Colonic mucosa (tissue), 4 donors: ENCODE measurements around the gene LHFPL2. TPM values are rescaled to one million over a fixed set of nuclear protein-coding genes. Genes with fewer than 3 reads are reported as not detected.

ENCODE experiments used
- DNase-seq: peaks from one replicate; pipeline ENCODE4 v3.0.0-alpha.2; 2020
- H3K27ac ChIP-seq: fragments of 200-600 bp; one replicate; pipeline ENCODE4 v1.8.0; 2021
- H3K27me3 ChIP-seq: fragments of 200-600 bp; one replicate; pipeline ENCODE4 v1.8.0; 2021
- H3K36me3 ChIP-seq: fragments of 200-600 bp; one replicate; pipeline ENCODE4 v1.8.0; 2021
- H3K4me1 ChIP-seq: fragments of 200-600 bp; one replicate; pipeline ENCODE4 v1.8.0; 2021; ENCODE audit warnings: mild to moderate bottlenecking
- H3K4me3 ChIP-seq: fragments of 200-600 bp; one replicate; pipeline ENCODE4 v1.8.0; 2021
- H3K9ac ChIP-seq, 2 donors: one replicate each; pipeline ENCODE4 v1.7.0; 2013; ENCODE audit warnings: control low read depth in 2 of 2, low read depth in 2 of 2, low read length in 2 of 2
- H3K9me3 ChIP-seq: fragments of 200-600 bp; one replicate; pipeline ENCODE4 v1.8.0; 2021
- intact Hi-C: fragments of 100-400 bp; cut with DNase I; formaldehyde crosslinking; loops from one replicate; pipeline ENCODE4 v1.14.1; 2022
- total RNA-seq, 2 donors: library from RNA; stranded (reverse); fragmentation: NEBNext Ultra II Directional in 1 of 2; extraction: Animal tissue kit (Norgen Biotek cat#: 25700) in 1 of 2; gene quantifications; one replicate each; pipeline ENCODE4 v1.2.1, GENCODE V29; 2021
- TF ChIP-seq, protein P1 (sequence below): fragments of 200-600 bp; IDR thresholded peaks from one replicate; pipeline ENCODE4 v1.8.0; 2022; ENCODE audit warnings: antibody characterized with exemption, mild to moderate bottlenecking
- donor health status: healthy.
- donor health status: DM: no; HTN: no; CAD: no.
- donor health status: DM: no; HTN: no; CAD: no.

LHFPL2 gene
- total RNA-seq, 2 donors from 2014 or later = 35.5 to 39.2 TPM

DNA sequence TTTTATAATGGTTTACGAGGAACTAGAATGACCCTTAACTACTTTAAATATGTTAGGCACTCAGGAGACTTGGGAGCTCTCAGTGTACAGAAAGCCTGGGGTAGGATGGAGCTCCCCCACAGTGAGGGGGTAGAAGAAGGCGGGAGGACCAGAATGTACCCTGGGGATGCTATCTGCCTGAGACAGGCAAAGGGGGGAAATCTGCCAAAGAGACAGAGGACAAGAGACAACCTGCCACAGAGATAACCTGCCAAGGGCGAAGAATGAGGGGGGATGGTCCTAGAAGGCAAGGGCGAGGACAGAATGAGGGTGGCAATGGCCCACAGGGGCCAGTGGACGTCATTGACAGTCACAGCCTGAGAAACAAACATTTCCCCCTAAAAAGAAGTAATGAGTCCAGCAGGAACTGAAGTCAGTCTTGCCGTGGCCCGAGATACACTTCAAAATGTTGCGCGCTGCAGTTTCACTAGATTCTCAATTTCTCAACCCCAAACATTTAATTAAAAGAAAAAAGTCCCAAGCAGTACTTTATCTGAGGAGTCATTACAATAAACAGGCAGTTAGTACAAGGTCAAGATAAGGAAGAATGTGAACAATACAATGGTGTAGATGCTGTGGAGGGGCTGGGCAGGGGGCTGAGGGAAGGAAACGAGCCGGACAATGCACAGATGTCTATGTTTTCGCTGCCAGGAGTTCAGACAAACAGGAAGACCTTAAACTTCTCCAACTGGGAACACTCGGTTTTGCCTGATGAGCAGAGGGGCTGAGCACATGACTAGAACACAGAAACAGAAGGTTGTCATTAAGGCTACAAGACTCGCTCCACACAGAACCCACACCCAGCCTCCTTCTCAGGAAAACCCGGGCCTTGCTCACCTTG, 125.0 kb downstream of the LHFPL2 start:
- H3K27me3 ChIP-seq = no peaks in the 10 kb centered on the region
- TF ChIP-seq, protein P1, sequence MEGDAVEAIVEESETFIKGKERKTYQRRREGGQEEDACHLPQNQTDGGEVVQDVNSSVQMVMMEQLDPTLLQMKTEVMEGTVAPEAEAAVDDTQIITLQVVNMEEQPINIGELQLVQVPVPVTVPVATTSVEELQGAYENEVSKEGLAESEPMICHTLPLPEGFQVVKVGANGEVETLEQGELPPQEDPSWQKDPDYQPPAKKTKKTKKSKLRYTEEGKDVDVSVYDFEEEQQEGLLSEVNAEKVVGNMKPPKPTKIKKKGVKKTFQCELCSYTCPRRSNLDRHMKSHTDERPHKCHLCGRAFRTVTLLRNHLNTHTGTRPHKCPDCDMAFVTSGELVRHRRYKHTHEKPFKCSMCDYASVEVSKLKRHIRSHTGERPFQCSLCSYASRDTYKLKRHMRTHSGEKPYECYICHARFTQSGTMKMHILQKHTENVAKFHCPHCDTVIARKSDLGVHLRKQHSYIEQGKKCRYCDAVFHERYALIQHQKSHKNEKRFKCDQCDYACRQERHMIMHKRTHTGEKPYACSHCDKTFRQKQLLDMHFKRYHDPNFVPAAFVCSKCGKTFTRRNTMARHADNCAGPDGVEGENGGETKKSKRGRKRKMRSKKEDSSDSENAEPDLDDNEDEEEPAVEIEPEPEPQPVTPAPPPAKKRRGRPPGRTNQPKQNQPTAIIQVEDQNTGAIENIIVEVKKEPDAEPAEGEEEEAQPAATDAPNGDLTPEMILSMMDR = no peak
- DNase-seq = no peak
- intact Hi-C loops = no loop called here
- H3K27ac ChIP-seq = no peak overlapping the region
- H3K9me3 ChIP-seq = no peaks in the 10 kb centered on the region
- no peak overlapping the region for H3K4me3 ChIP-seq
- H3K4me1 ChIP-seq = peaks cover 3% of the 10 kb centered on the region
- no peaks in the 10 kb centered on the region for H3K36me3 ChIP-seq
- H3K9ac ChIP-seq = no peak overlapping the region

DNA sequence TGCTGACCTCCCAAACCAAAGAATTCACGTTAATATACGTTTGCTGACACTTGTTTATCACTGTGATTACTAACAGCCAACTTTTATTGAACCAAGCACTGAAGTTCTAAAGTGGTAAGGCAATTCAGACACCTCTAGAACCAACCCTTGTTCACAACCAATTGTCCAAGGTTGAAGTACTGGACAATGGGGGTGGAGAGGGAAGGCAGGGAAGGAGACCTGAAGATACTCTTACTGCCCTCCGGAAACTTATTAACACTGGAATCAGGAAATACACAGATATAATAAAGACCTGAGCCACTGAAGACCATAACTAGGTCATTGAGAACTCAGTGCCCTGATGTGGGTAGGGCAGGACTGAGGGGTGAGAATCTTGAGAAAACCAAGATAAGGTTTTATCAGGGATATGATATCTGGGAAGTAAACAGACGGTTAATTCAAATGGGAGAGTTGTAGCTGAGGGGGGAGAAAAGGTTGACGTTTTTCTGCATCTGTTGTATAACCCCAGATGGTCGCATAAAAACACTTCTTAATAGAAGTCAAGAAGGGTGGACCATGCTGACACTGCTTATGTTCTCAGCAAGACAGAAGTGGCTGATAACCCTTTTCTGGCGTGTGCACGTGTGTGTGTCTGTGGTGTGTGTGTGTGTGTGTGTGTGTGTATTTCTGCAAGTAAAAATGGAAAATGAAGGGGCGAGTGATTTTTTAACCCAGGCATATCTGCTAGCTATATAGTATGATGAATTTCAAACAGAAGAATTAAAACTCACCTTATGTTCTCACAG, 125.9 kb downstream of the LHFPL2 start:
- H3K4me1 ChIP-seq = peaks cover 6% of the 10 kb centered on the region
- no peak overlapping the region for H3K27ac ChIP-seq
- H3K9ac ChIP-seq = no peak overlapping the region
- no peak overlapping the region for H3K4me3 ChIP-seq
- H3K9me3 ChIP-seq = no peaks in the 10 kb centered on the region
- H3K36me3 ChIP-seq = no peaks in the 10 kb centered on the region
- H3K27me3 ChIP-seq = no peaks in the 10 kb centered on the region
- intact Hi-C loops = no loop called here
- no peak for DNase-seq
- TF ChIP-seq, protein P1 = no peak

DNA sequence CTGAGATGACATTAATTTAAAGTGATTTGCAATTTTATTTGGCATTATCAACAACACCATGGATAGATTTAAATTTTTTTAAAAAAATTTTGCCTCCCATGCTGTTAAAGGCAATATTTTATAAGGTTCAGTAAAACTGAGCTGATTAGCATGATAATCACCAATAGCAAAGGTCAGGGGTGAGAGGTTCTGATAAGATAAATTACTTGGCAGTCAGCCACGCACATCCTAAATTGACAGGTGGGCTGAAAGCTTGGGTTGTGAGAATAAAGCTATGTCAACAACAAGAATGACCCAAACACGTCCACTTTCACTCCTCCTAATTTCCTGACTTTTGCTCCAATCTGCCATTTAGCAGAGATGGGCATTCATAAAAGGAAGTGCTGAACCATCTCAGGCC, 127.1 kb downstream of the LHFPL2 start:
- Histone ChIP-seq H3K4me1 (peaks cover 6% of the 10 kb centered on the region), H3K27ac (no peak overlapping the region), H3K36me3 (no peaks in the 10 kb centered on the region), H3K9ac (no peak overlapping the region), H3K9me3 (no peaks in the 10 kb centered on the region), H3K27me3 (no peaks in the 10 kb centered on the region), H3K4me3 (no peak overlapping the region)
- intact Hi-C loops = no loop called here
- TF ChIP-seq, protein P1 = no peak
- no peak for DNase-seq

DNA sequence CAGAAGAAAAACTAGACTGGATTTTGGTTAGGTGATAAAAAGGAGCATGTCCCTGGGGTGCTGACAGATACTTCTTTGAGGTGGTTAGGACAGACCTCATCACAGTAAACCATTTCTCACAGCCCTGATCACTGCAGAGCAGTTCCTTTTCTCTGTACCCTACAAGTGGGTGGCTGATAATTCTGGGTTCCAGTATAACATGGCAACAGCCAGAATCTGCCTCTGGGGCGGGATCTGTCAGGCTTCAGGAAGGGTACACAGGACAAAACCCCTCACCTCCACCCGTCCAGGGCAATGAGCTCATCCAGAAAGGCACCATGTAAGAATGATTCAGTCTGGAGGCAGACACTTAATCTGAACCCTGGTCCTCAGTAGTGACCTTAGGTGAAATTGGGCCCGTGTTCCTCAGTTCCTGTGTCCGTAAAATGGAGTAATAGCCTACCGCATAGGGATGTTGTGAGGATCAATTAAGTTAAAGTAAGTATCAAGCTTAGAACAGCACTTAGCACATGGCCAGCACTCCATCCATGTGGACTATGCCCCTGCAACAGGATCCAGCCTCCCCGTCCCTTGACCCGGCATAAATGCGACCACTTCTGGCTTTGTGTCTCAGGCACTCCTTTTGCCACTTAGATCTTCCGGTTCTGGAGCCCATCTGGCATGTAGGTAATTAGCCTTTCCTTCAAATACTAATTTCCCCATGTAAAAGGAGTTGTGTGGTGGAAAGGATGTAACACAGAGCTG, 129.2 kb downstream of the LHFPL2 start:
- TF ChIP-seq, protein P1 = no peak
- no peak overlapping the region for H3K4me3 ChIP-seq
- intact Hi-C loops = no loop called here
- no peaks in the 10 kb centered on the region for H3K36me3 ChIP-seq
- no peaks in the 10 kb centered on the region for H3K27me3 ChIP-seq
- peak overlapping the region; percentile 68 for H3K27ac ChIP-seq
- peaks cover 6% of the 10 kb centered on the region for H3K4me1 ChIP-seq
- no peak for DNase-seq
- no peaks in the 10 kb centered on the region for H3K9me3 ChIP-seq
- no peak overlapping the region for H3K9ac ChIP-seq
